GM18873 (cell line): ENCODE data around the gene PACSIN2.

Experiments used
- ATAC-seq: cut with Tn5 transposase; IDR thresholded peaks from one replicate; pipeline ENCODE4 v1.9.1; 2021; ENCODE audit warnings: mild to moderate bottlenecking, moderate library complexity, moderate number of reproducible peaks; ENCODE audit not compliant: unreplicated experiment, low FRiP score

Gene PACSIN2

GRCh38 chr22:42913874-42914510 is 101.0 kb downstream of the PACSIN2 start:
- no peak for ATAC-seq

GRCh38 chr22:42912059-42912458 is 102.9 kb downstream of the PACSIN2 start:
- ATAC-seq: no peak

GRCh38 chr22:42910221-42910942 is 104.6 kb downstream of the PACSIN2 start:
- ATAC-seq: no peak

- ATAC-seq: no peak
Observed at GRCh38 chr22:42909363-42910058, 105.4 kb downstream of the PACSIN2 start.

- no peak for ATAC-seq
Observed at GRCh38 chr22:42908374-42908746, 106.6 kb downstream of the PACSIN2 start.

- ATAC-seq: no peak
Observed at GRCh38 chr22:42907404-42908373, 107.3 kb downstream of the PACSIN2 start.

- no peak for ATAC-seq
Observed at GRCh38 chr22:42906605-42907348, 108.2 kb downstream of the PACSIN2 start.

GRCh38 chr22:42905702-42906183 is 109.2 kb downstream of the PACSIN2 start:
- ATAC-seq: no peak

- ATAC-seq: no peak
Observed at GRCh38 chr22:42905217-42905616, 109.7 kb downstream of the PACSIN2 start.

- no peak for ATAC-seq
Observed at GRCh38 chr22:42904050-42904449, 110.9 kb downstream of the PACSIN2 start.

- ATAC-seq: no peak
Observed at GRCh38 chr22:42902875-42903510, 112.0 kb downstream of the PACSIN2 start.

GRCh38 chr22:42901790-42902508 is 113.0 kb downstream of the PACSIN2 start:
- no peak for ATAC-seq

GRCh38 chr22:42897960-42898359 is 117.0 kb downstream of the PACSIN2 start:
- ATAC-seq: no peak

GRCh38 chr22:42895541-42895981 is 119.4 kb downstream of the PACSIN2 start:
- ATAC-seq: no peak

GRCh38 chr22:42895087-42895486 is 119.9 kb downstream of the PACSIN2 start:
- no peak for ATAC-seq

- no peak for ATAC-seq
Observed at GRCh38 chr22:42893371-42894150, 121.4 kb downstream of the PACSIN2 start.

- no peak for ATAC-seq
Observed at GRCh38 chr22:42892571-42893316, 122.2 kb downstream of the PACSIN2 start.
